NT2/D1 (cell line): Measurements from ENCODE around the gene NFATC3.

Experiments used
- DNase-seq: peaks from one replicate; pipeline ENCODE4 v3.0.0-alpha.2; 2011; ENCODE audit warnings: low read depth, low spot score
- H3K27me3 ChIP-seq: 2 replicates; pipeline ENCODE4 v1.6.0; 2011; ENCODE audit warnings: mild to moderate bottlenecking; ENCODE audit not compliant: insufficient read length, insufficient read depth
- H3K36me3 ChIP-seq: 2 replicates; pipeline ENCODE4 v1.6.1; 2011; ENCODE audit warnings: mild to moderate bottlenecking, low read length, mixed read lengths; ENCODE audit not compliant: insufficient read depth, insufficient read length
- H3K4me1 ChIP-seq: 2 replicates; pipeline ENCODE4 v1.5.1; 2011; ENCODE audit not compliant: insufficient read depth, insufficient read length
- H3K4me3 ChIP-seq: 2 replicates; pipeline ENCODE4 v1.5.1; 2011; ENCODE audit warnings: low read depth; ENCODE audit not compliant: insufficient read length
- H3K9ac ChIP-seq: 2 replicates; pipeline ENCODE4 v1.6.0; 2011; ENCODE audit warnings: low read depth; ENCODE audit not compliant: insufficient read length
- H3K9me3 ChIP-seq: 2 replicates; pipeline ENCODE4 v1.5.1; 2011; ENCODE audit warnings: mild to moderate bottlenecking, low read length; ENCODE audit not compliant: insufficient read depth
- SUZ12 ChIP-seq: IDR thresholded peaks from 2 replicates; pipeline ENCODE4 v1.6.1; 2011; ENCODE audit not compliant: insufficient read length, insufficient read depth; ENCODE audit errors: extremely low read depth
- YY1 ChIP-seq: IDR thresholded peaks from 2 replicates; pipeline ENCODE4 v1.6.1; 2011; ENCODE audit not compliant: insufficient read length, insufficient read depth
- ZNF274 ChIP-seq: IDR thresholded peaks from 2 replicates; pipeline ENCODE4 v1.6.1; 2011; ENCODE audit warnings: mild to moderate bottlenecking, low read depth, low read length

NFATC3 gene

GRCh38 chr16:68246666-68247065 is 161.5 kb downstream of the NFATC3 start:
- Histone ChIP-seq H3K9ac (no peak overlapping the region), H3K36me3 (peaks cover 8% of the 10 kb centered on the region), H3K9me3 (no peaks in the 10 kb centered on the region), H3K27me3 (peaks cover 37% of the 10 kb centered on the region), H3K4me3 (no peak overlapping the region), H3K4me1 (peaks cover 11% of the 10 kb centered on the region)
- no peak for DNase-seq
- TF ChIP-seq ZNF274 (no peak), YY1 (no peak), SUZ12 (no peak)

- Histone ChIP-seq H3K9me3 (no peaks in the 10 kb centered on the region), H3K36me3 (peaks cover 8% of the 10 kb centered on the region), H3K4me3 (no peak overlapping the region), H3K9ac (no peak overlapping the region), H3K27me3 (peaks cover 37% of the 10 kb centered on the region), H3K4me1 (peaks cover 11% of the 10 kb centered on the region)
- TF ChIP-seq SUZ12 (no peak), ZNF274 (no peak), YY1 (no peak)
- no peak for DNase-seq
Measured at GRCh38 chr16:68247400-68247799, 162.2 kb downstream of the NFATC3 start.

- Histone ChIP-seq H3K9me3 (no peaks in the 10 kb centered on the region), H3K36me3 (peaks cover 8% of the 10 kb centered on the region), H3K4me1 (peaks cover 11% of the 10 kb centered on the region), H3K9ac (no peak overlapping the region), H3K4me3 (no peak overlapping the region), H3K27me3 (peaks cover 35% of the 10 kb centered on the region)
- no peak for TF ChIP-seq YY1
- TF ChIP-seq ZNF274: no peak
- TF ChIP-seq SUZ12: no peak
- DNase-seq: no peak
Measured at GRCh38 chr16:68247932-68248331, 162.8 kb downstream of the NFATC3 start.

GRCh38 chr16:68249371-68249770 is 164.2 kb downstream of the NFATC3 start:
- Histone ChIP-seq H3K4me1 (peaks cover 8% of the 10 kb centered on the region), H3K9me3 (no peaks in the 10 kb centered on the region), H3K27me3 (peaks cover 25% of the 10 kb centered on the region), H3K36me3 (peaks cover 8% of the 10 kb centered on the region), H3K4me3 (no peak overlapping the region), H3K9ac (no peak overlapping the region)
- TF ChIP-seq YY1: no peak
- no peak for TF ChIP-seq SUZ12
- no peak for TF ChIP-seq ZNF274
- no peak for DNase-seq

- TF ChIP-seq SUZ12: no peak
- TF ChIP-seq ZNF274: no peak
- TF ChIP-seq YY1: no peak
- no peaks in the 10 kb centered on the region for H3K9me3 ChIP-seq
- H3K36me3 ChIP-seq: peaks cover 21% of the 10 kb centered on the region
- DNase-seq: no peak
- peaks cover 2% of the 10 kb centered on the region for H3K4me1 ChIP-seq
- H3K9ac ChIP-seq: no peak overlapping the region
- H3K27me3 ChIP-seq: peaks cover 12% of the 10 kb centered on the region
- H3K4me3 ChIP-seq: no peak overlapping the region
Measured at GRCh38 chr16:68250951-68251350, 165.8 kb downstream of the NFATC3 start.

- no peak for TF ChIP-seq ZNF274
- H3K36me3 ChIP-seq: peaks cover 23% of the 10 kb centered on the region
- no peaks in the 10 kb centered on the region for H3K9me3 ChIP-seq
- no peak overlapping the region for H3K4me3 ChIP-seq
- no peak overlapping the region for H3K9ac ChIP-seq
- H3K4me1 ChIP-seq: no peaks in the 10 kb centered on the region
- no peak for DNase-seq
- H3K27me3 ChIP-seq: peaks cover 5% of the 10 kb centered on the region
Measured at GRCh38 chr16:68251832-68252231, 166.7 kb downstream of the NFATC3 start.

- Histone ChIP-seq H3K36me3 (peaks cover 23% of the 10 kb centered on the region), H3K4me3 (no peak overlapping the region), H3K27me3 (no peaks in the 10 kb centered on the region), H3K9me3 (no peaks in the 10 kb centered on the region), H3K9ac (no peak overlapping the region), H3K4me1 (peaks cover 2% of the 10 kb centered on the region)
- DNase-seq: no peak
- TF ChIP-seq SUZ12 (no peak), ZNF274 (no peak), YY1 (no peak)
Measured at GRCh38 chr16:68252383-68252782, 167.2 kb downstream of the NFATC3 start.

GRCh38 chr16:68253721-68254120 is 168.6 kb downstream of the NFATC3 start:
- peaks cover 6% of the 10 kb centered on the region for H3K4me1 ChIP-seq
- TF ChIP-seq YY1 (no peak), SUZ12 (no peak), ZNF274 (no peak)
- no peaks in the 10 kb centered on the region for H3K27me3 ChIP-seq

More at GRCh38 chr16:68253721-68254120, 168.6 kb downstream of the NFATC3 start:
- H3K9ac ChIP-seq: no peak overlapping the region
- no peak for DNase-seq
- H3K9me3 ChIP-seq: no peaks in the 10 kb centered on the region
- peaks cover 23% of the 10 kb centered on the region for H3K36me3 ChIP-seq
- H3K4me3 ChIP-seq: no peak overlapping the region
